Anterior cingulate cortex (tissue), 58 donors: ENCODE measurements around the gene BAHCC1.

Experiments
- DNase-seq, 58 donors: peaks; one replicate each; lab custom pipeline; 2025; lab: John Stamatoyannopoulos, UW

Gene BAHCC1

GRCh38 chr17:81449351-81449750, 54.1 kb downstream of the BAHCC1 start:
- DNase-seq = no peak

- DNase-seq = no peak
These were observed 56.6 kb downstream of the BAHCC1 start for GRCh38 chr17:81451823-81452222.

- DNase-seq = no peak
These were observed 57.3 kb downstream of the BAHCC1 start for GRCh38 chr17:81452551-81452950.

- peak in 6 of 58 donors; percentile 3 to 16 (median 10) for DNase-seq
These were observed 57.8 kb downstream of the BAHCC1 start for GRCh38 chr17:81453076-81453475.

- DNase-seq = no peak
These were observed 58.5 kb downstream of the BAHCC1 start for GRCh38 chr17:81453712-81454111.

GRCh38 chr17:81454473-81454872, 59.2 kb downstream of the BAHCC1 start:
- DNase-seq = no peak

- DNase-seq = no peak
These were observed 60.1 kb downstream of the BAHCC1 start for GRCh38 chr17:81455387-81455786.

- no peak for DNase-seq
These were observed 60.8 kb downstream of the BAHCC1 start for GRCh38 chr17:81456091-81456490.

GRCh38 chr17:81456798-81457197, 61.5 kb downstream of the BAHCC1 start:
- DNase-seq = no peak

GRCh38 chr17:81457401-81457800, 62.1 kb downstream of the BAHCC1 start:
- no peak for DNase-seq

GRCh38 chr17:81457917-81458555, 62.8 kb downstream of the BAHCC1 start:
- DNase-seq = no peak

GRCh38 chr17:81458628-81459027, 63.4 kb downstream of the BAHCC1 start:
- no peak for DNase-seq

GRCh38 chr17:81459224-81459623, 64.0 kb downstream of the BAHCC1 start:
- no peak for DNase-seq

GRCh38 chr17:81459864-81460263, 64.6 kb downstream of the BAHCC1 start:
- no peak for DNase-seq

GRCh38 chr17:81460856-81461460, 65.7 kb downstream of the BAHCC1 start:
- no peak for DNase-seq

- no peak for DNase-seq
These were observed 66.6 kb downstream of the BAHCC1 start for GRCh38 chr17:81461607-81462500.

GRCh38 chr17:81462506-81463125, 67.4 kb downstream of the BAHCC1 start:
- DNase-seq = no peak

- DNase-seq = no peak
These were observed 68.2 kb downstream of the BAHCC1 start for GRCh38 chr17:81463506-81463905.

GRCh38 chr17:81464586-81464985, 69.3 kb downstream of the BAHCC1 start:
- DNase-seq = no peak

- no peak for DNase-seq
These were observed 70.7 kb downstream of the BAHCC1 start for GRCh38 chr17:81465910-81466309.
